NCI-H2107 (cell line): ENCODE data around the gene ACACA.
A peak's percentile ranks its signal among the peaks of the same experiment; 100 is the strongest.

ENCODE experiments used
- DNase-seq: peaks from one replicate; lab custom pipeline; 2025; lab: John Stamatoyannopoulos, UW

The ACACA gene

DNA sequence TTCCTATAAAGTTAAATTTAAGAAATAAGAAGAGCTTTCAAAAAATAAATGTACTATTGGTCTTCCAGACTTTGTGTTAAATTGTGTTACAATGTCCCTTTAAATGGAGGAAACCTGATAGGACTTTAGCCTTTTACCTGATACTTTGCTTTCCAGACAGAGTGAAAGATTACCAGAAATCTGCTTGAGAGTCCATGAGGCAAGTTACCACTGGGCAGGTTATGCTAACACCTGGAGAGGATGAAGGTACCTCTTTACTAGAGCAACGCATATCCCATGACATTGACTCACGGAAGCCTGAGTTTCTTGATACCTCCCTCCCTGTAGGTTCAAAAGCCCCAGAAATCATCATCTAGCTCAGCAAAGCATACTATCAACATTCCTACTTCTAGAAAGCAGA is 174.7 kb downstream of the ACACA start:
- DNase-seq = no peak

GRCh38 chr17:37230633-37231032 is 176.0 kb downstream of the ACACA start:
- DNase-seq = no peak

DNA sequence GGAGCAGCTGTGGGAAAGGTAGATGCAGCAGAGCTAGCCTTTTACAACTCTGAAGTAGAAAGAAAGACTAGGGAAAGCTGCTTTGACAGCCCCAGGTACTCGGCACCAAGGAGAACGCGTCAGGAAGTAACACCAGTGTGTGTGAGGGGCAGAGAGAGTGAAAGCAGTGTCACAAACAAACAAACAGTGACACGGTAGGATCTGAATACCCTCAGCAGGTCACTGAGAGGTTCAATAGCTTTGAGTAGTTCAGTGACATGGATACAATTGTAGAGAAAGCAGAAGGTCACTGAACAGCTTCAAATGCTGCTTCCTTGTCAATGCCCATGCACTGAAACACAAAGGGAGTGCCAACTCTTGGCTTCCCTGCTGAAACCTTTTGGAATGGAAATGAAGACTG is 181.2 kb downstream of the ACACA start:
- no peak for DNase-seq

DNA sequence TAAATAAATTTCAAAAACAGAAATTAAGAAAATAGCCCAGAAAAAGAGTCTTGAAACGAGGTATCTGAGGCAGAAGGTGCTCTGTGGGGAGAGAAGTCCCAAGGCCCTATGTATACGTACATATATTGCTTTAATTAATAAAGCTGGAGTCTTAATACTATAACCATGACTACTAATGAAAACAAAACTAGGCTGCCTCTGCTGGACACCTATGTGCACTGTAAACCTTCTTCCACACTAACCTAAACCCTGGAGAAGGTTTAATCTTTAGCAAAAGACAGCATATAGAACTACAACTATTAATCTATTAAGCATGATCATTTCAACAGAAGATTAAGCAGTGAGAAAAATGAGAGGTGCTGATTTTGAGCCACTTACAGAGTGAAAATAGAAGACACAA is 184.8 kb downstream of the ACACA start:
- DNase-seq = no peak

DNA sequence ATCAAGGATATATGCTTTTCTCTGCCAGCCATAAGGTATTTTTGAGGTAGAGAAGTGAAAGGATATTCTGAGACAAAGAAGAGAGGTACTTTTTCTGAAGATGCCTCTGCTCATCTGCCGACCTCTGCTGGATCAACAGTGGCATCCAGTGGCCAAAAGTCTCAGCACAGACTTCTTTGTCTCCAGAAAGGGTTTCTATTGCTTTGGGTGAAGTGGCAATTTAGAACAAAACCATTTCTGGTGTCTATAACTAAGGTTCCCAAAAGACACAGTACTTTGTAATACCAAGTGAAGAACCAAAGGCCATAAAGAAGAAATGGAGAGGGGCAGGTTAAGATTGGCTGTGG is 186.1 kb downstream of the ACACA start:
- peak; percentile 19 for DNase-seq

GRCh38 chr17:37219876-37220606 is 186.6 kb downstream of the ACACA start:
- no peak for DNase-seq

GRCh38 chr17:37218849-37219248 is 187.8 kb downstream of the ACACA start:
- no peak for DNase-seq

DNA sequence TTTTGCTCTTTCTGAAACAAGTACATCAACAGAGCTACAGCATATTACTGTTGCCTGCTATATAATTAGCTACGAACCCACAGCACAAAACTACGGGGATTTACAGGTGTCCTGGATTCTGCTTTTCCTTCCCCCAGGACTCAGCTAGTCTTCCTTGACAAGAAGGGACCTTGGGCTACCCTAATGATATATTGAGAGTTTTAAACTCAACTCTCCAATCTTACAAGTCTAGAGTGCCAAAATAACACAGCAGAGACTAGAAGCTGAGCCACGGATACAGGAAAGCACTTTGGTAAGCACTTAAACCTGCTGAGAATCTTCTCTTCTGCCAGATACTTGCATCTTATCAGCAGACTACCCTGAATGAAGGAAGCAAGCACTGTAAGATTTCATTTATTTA is 192.2 kb downstream of the ACACA start:
- no peak for DNase-seq

- no peak for DNase-seq
These were observed 192.7 kb downstream of the ACACA start for GRCh38 chr17:37213927-37214326.

- no peak for DNase-seq
These were observed 194.5 kb downstream of the ACACA start for GRCh38 chr17:37212179-37212578.

DNA sequence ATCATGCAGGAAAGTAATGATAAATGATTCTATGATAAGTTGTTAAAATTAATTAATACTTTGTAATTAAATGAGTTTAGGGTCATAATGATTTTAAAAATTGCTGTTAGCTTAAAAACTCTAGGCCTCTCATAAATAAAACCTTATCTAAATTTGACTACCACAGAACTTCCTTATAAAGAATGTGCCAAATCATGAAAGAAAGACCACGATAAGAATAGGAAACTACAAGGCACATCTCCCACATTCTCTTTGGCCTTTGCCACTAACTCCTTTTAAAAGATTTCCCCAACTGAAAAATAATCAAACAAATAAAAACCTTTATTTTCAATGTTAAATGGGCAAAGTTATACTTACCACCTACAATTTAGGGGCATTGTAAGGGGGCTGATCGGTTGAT is 195.5 kb downstream of the ACACA start:
- no peak for DNase-seq

DNA sequence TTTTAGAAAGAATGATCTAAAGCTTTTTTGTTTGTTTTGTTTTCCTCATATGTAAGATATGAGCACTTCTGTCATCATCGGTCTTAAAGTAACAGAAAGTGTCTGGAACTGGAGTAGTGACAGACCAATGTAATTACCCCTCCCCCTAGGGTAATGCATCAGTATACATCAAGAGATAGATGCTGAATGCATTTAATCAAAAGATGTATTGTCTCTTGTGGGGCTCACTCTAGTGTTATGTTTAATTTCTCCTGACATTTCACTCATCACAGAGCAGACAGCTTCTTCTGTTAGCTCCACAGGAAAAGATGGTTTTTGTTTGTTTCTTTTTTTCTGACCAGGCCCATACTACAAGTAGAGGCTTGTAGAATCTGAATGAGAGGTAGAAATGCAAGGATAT is 199.5 kb downstream of the ACACA start:
- DNase-seq = no peak

- DNase-seq = no peak
These were observed 200.3 kb downstream of the ACACA start for GRCh38 chr17:37206299-37206698.

GRCh38 chr17:37200497-37200896 is 206.1 kb downstream of the ACACA start:
- DNase-seq = no peak

GRCh38 chr17:37197336-37197735 is 209.3 kb downstream of the ACACA start:
- DNase-seq = no peak

DNA sequence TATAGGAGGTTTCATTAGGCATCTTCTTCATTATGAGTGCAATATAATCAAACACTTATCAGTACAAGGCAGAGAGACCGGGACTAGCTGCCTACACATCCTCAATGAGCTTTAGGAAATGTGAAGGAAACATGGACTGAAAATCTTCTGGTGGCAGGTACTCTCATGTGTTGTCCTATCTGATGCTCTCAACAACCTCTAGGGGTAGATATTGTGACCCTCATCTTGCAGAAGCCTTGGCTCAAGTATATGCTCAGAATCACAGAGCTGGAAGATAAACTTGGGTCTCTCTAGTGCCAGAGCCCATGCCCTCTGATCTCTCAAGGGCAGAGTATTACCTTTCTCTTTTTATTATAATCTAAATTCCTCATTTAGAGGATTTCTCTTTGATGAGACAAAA is 212.4 kb downstream of the ACACA start:
- no peak for DNase-seq

- no peak for DNase-seq
These were observed 215.4 kb downstream of the ACACA start for GRCh38 chr17:37191219-37191618.

DNA sequence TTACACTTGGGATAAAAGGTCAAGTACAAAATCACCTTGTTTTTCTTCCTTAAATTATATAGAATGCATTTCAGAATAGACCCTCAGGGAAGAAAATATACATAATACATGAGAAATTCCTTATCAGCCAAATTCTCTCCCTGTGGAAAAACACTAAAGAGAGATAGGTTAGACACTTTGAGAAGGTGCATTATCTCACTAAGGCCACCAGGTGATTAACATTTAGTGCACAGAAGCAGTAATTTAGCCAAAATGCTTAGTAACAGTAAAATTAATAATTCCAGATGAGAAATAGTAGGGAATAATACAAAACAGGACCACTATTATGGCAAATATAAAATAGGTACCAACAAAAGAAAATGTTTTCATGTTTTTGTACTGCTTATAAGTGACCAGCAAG is 216.1 kb downstream of the ACACA start:
- no peak for DNase-seq

GRCh38 chr17:37188157-37188556 is 218.5 kb downstream of the ACACA start:
- no peak for DNase-seq

- no peak for DNase-seq
These were observed 219.4 kb downstream of the ACACA start for GRCh38 chr17:37187262-37187661.

- no peak for DNase-seq
These were observed 223.7 kb downstream of the ACACA start for GRCh38 chr17:37182786-37183465.

- DNase-seq = no peak
These were observed 226.3 kb downstream of the ACACA start for GRCh38 chr17:37180376-37180775.

DNA sequence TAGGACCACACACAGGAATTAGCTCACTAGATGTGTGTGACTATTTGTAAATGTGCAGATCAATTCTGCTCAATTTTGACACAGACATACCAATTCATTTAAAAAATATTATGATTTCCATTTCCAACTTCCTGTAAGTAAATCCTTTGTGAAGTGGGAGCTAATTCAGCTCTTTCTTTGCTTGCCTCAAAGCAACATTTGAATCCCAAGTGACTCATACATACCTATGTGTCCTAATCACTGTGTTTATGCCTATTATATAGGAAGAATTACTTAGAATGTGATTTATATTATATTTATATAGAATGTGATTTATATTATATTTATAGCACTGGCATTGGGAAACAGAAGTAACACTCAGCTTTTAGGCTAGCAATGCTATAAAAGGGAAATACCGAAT is 226.7 kb downstream of the ACACA start:
- DNase-seq = no peak

DNA sequence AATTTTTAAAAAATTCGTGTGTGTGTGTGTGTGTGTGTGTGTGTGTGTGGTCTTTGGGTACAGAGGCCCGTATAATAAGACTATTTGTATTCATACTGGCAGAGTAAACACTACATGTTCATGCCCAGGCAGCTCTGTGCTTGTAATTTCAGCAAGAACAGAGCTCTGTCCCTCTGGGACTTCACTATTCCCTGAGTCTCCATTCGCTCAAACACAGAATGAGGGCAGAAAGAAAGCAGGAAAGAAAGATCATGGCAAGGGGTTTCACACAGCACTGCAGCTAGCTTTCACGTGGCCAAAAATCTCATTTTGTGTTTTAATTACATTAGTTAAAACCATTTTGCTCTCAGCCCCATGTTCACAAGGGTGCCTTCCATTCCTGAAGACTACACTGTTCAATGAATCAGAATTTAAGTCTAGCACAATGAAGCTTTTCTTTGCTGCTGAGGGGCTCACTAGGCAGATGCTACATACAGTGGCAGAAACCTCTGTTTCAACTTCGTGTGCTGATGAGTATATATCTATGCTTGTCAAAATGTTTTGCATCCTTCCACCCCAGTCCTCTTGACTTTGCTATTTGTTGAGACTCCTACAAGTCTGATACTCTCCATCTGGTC is 229.3 kb downstream of the ACACA start:
- DNase-seq = no peak
